ES-I3 (cell line): ENCODE data around the gene PCNX4.

Source experiments
- H3K36me3 ChIP-seq: 2 replicates; pipeline ENCODE4 v1.6.1; 2013; ENCODE audit warnings: mild to moderate bottlenecking, low read length, control low read depth, moderate library complexity; ENCODE audit not compliant: insufficient read depth
- H3K4me1 ChIP-seq: 2 replicates; pipeline ENCODE4 v1.6.1; 2013; ENCODE audit warnings: mild to moderate bottlenecking, control low read depth, low read length; ENCODE audit not compliant: insufficient read depth
- H3K9ac ChIP-seq: 2 replicates; pipeline ENCODE4 v1.6.1; 2013; ENCODE audit warnings: low read depth, mild to moderate bottlenecking, low read length, moderate library complexity
- H3K9me3 ChIP-seq: 2 replicates; pipeline ENCODE4 v1.6.1; 2013; ENCODE audit warnings: mild to moderate bottlenecking, low read length, moderate library complexity; ENCODE audit not compliant: control insufficient read depth, insufficient read depth

PCNX4 gene

DNA sequence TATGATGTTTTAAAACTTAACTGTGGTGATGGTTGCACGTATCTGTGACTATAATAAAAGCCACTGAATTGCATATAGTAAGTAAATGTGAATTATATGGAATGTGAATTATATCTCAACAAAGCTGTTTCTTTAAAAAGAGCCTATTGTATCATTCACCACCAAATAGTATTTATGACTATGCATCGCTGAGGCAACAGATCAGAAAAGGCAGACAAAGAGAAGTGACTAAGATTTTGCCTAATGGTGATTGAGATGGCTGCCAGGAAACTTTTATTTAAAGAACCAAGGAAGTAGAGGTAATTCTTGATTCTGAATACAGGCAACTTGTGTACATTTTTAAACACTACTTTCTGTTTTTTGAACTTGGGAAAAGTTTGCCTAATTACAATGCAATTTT is 41.8 kb downstream of the PCNX4 start:
- no peaks in the 10 kb centered on the region for H3K4me1 ChIP-seq
- H3K9me3 ChIP-seq, result no peaks in the 10 kb centered on the region
- H3K36me3 ChIP-seq, result 0 out of 2 replicates have a peak, but pooled peaks cover 3% of the 10 kb centered on the region
- H3K9ac ChIP-seq, result no peak overlapping the region

DNA sequence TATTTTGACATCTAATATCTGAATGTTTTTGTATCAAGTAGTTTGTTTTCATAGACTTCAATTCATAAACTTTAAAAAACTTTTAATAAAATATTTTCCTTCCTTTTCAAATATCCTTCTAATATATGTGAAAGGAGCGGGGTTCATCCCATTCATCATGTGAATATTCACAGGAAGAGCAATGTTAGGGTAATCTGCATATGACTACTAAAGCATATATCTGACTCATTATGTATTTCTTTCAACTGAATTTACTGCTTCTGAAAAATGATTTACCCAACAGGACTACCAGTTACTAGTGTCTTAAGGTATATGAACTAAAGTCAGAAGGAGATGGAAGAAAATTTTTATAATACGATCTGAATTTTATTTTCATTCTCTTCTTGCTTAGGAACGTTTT is 43.0 kb downstream of the PCNX4 start:
- no peaks in the 10 kb centered on the region for H3K4me1 ChIP-seq
- H3K9me3 ChIP-seq, result no peaks in the 10 kb centered on the region
- H3K36me3 ChIP-seq, result 0 out of 2 replicates have a peak, but pooled peaks cover 3% of the 10 kb centered on the region
- H3K9ac ChIP-seq, result no peak overlapping the region

DNA sequence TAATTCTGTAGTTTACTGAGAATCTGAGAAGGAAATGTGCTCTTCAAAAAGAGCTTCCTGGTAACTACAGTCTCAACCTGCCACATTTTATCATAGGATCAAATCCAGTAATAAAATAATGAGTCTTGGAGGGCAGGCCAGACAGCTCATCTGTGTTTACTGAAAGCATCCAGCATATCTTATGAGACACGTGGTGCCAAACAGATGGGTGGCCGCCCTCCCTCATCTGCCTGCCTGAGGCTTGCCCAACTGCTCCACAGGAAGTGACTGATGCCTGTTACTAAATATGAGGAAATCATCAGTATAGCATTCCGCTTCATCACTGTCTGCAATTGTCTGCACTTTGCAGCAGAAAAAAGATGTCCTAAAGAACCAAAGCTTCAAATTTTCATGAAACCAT is 60.0 kb downstream of the PCNX4 start:
- H3K36me3 ChIP-seq, result no peaks in the 10 kb centered on the region; the same call in none of the 2 replicates
- H3K9ac ChIP-seq, result no peak overlapping the region
- H3K9me3 ChIP-seq, result no peaks in the 10 kb centered on the region
- no peaks in the 10 kb centered on the region for H3K4me1 ChIP-seq

DNA sequence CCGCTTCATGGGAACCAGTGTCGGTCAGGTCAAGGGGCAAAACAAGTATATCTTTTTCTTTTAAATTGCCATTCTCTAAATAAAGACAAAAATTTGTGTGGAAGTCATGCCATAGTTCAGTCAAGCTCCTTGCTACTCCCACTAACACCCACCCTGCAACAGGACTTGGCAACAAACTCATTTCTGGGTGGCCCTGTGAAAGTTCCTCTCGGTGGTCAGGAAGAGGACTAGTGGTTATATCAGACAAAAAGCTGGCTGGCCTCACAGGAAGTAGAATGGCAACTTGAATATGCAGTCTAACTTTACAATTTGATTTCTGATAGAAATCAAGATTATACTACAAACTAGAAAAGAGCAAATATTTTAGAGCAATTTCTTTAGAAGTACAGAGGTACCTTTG is 62.3 kb downstream of the PCNX4 start:
- Histone ChIP-seq H3K9me3 (no peaks in the 10 kb centered on the region), H3K4me1 (no peaks in the 10 kb centered on the region), H3K9ac (no peak overlapping the region), H3K36me3 (no peaks in the 10 kb centered on the region; the same call in none of the 2 replicates)

DNA sequence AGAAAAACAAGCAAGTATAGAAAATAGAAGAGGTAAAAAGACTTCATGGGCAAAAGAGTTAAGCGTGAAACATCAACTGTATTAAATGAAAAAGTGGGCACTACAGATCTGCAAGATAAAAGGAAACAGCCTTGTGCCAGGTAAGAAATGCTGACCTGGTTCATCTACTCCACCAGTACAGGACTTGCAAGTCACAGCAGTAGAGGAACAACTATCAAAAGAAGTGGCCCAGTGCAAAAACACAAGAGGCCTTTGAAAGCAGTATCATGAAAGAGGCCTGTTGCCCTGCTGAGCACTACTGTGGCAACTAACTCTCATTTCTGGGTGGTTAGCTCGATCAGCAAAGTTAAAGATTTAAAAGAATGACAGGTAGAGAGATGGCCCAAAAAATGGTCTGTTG is 62.9 kb downstream of the PCNX4 start:
- Histone ChIP-seq H3K36me3 (no peaks in the 10 kb centered on the region; the same call in none of the 2 replicates), H3K4me1 (no peaks in the 10 kb centered on the region), H3K9me3 (no peaks in the 10 kb centered on the region), H3K9ac (no peak overlapping the region)

DNA sequence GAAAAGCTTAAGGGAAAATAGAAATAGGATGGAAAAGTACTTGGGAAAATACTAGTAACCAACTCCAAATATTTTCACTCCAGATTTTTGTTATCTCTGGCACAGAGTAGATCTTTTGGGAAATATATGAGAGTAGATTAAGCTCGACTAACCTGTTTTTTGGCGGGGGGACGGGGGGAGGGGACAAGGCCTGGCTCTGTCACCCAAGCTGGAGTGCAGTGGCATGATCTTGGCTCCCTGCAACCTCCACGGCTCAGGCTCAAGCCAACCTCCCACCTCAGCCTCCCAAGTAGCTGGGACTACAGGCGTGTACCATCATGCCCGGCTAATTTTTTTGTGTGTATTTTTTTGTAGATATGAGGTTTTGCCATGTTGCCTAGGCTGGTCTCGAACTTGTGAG is 68.7 kb downstream of the PCNX4 start:
- H3K36me3 ChIP-seq, result no peaks in the 10 kb centered on the region
- no peaks in the 10 kb centered on the region for H3K9me3 ChIP-seq
- H3K9ac ChIP-seq, result no peak overlapping the region
- H3K4me1 ChIP-seq, result peaks cover 12% of the 10 kb centered on the region; the same call in 1 of the 2 replicates

DNA sequence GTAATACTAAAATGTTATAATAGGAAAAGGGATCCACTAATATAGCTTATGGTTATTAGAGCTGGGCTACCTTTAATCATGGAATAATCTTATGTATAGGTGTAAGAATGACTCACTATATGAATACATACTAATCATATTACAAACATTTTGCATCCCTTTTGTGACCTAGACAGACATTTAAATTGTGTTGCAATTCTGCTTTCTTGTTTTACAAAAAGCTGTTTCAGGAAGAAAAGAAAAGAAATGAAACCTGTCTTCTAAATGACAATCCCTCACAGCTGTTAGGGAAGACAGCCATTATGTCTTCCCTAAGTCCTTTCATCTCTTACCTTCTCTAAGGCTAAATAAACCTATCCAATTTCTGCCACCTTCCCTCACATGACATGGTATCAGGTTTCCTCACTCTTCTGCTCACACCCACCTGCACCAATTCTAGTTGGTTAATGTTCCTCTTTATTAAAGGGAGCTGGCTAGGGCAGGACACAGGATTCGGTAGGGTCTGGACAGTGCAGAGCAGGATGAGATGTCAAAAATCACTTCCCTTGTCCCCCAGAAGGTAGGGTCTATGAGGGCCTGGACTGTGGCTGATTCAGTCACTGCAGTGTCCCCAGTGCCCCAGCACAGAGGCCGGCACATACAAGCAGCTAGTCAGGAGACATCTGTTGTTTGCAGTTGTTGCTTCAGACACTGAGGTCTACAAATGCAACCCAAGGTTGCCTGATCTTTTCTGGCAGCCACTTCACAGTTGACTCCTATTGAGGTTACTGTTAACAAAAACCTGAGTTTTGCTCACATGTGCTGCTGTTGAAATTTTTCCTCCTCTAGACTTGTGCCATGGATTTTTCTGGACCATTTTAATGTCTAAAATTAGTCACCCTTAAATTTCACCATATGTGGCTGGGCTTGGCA is 69.7 kb downstream of the PCNX4 start:
- peaks cover 12% of the 10 kb centered on the region; the same call in 1 of the 2 replicates for H3K4me1 ChIP-seq
- H3K9me3 ChIP-seq, result no peaks in the 10 kb centered on the region
- no peaks in the 10 kb centered on the region for H3K36me3 ChIP-seq
- H3K9ac ChIP-seq, result no peak overlapping the region

DNA sequence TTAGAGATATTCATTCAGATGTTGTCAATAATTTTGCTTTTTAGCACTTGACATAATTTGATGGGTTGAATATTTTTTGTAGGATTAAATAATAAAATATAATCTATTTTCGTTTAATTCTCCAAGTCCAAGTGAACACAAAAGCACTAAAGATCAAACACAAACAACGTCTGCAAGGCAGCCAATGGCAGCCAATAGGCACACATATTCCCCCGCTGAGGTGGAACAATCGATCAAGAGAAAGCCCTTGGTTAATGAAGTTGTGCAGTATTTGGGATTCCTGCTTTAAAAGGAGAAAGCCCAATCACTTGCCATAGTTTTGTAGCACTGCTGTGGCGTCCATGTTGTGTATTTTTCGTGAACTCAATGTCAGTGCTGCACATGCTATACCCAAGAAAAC is 72.0 kb downstream of the PCNX4 start:
- H3K4me1 ChIP-seq, result peaks cover 12% of the 10 kb centered on the region; the same call in 1 of the 2 replicates
- peak overlapping the region; percentile 89; the same call in 1 of the 2 replicates for H3K9ac ChIP-seq
- H3K36me3 ChIP-seq, result no peaks in the 10 kb centered on the region
- H3K9me3 ChIP-seq, result no peaks in the 10 kb centered on the region

DNA sequence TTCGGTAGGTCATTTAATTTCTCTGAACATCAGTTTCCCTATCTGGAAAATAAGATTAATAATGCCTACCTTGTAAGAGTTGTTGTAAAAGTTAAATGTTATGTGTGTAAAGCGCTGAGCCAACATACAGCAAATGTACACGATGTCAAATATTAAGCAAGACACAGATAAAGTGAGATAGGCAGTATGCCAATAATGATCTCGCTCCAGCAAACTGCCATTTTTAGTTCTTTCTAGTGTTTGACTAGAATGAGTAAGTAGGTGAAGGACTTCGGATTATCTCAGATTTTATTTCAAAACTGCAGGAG is 72.6 kb downstream of the PCNX4 start:
- Histone ChIP-seq H3K9ac (peak overlapping the region; percentile 89), H3K4me1 (peaks cover 12% of the 10 kb centered on the region; the same call in 1 of the 2 replicates), H3K9me3 (no peaks in the 10 kb centered on the region), H3K36me3 (no peaks in the 10 kb centered on the region)

DNA sequence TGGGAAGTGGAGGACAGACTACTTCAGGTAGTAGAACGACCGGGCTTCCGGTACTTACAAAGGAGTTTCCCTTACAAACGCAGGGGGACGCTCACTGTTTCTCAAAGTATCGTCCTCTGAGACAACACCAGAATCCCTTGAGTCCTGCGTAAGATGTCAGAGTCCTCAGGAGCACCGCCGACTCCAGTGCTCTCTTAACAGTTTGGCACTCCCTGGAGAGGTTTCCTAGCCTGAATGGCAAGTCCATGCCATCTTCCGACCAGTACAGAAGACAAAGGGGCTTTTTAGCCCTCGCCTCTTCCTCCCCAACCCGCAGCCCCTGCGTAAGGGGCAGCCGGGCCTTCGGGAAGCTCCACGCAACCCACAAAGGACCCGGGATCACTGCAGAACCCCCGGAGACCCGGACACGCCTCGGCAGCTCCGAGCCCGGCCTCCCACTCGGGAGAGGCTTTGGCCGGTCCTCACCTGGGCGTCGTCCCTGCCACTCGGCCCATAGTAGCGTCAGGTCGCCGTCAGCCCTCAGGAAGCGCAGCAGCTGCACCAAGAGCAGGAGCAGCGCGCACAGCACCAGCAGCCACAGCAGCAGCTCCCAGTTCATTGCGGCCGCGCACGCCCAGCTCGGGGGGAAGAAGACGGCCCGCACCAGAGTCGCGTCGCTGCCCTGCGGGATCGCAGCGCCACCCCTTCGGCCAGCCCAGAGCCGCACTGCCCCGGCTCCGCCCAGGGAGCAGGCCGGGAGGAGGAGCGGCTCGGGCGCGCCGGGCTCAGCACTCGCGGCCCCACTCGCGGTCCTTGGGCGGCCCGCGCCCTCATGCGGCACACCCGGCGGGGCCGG is 73.2 kb downstream of the PCNX4 start, which contains the start of gene DHRS7:
Gene DHRS7, minus strand, starts transcription at position 687 of the 835 bp plus-strand sequence. Its CDS starts 89 bp downstream, at position 598.
- peak within 1 kb of the TSS; percentile 89 for H3K9ac ChIP-seq
- no peaks in the 10 kb centered on the region for H3K36me3 ChIP-seq
- H3K9me3 ChIP-seq, result no peaks in the 10 kb centered on the region
- peaks cover 12% of the 10 kb centered on the region; the same call in 1 of the 2 replicates for H3K4me1 ChIP-seq

DNA sequence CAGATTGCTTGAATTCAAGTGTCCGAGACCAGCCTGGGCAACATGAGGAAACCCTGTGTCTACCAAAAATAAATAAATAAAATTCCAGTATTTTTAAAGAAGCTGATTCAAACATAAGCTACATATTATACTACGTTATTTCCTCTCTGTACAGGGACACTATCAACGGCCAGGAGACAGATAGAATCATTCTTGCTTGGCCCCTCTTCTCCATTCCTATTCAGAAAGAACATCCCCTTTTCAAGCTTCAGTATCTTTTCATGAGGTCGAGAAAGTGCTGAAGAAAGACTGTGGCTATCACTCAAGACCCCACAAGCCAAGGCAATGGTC is 73.8 kb downstream of the PCNX4 start:
- Histone ChIP-seq H3K4me1 (peaks cover 12% of the 10 kb centered on the region; the same call in 1 of the 2 replicates), H3K9ac (peak overlapping the region; percentile 89), H3K9me3 (no peaks in the 10 kb centered on the region), H3K36me3 (no peaks in the 10 kb centered on the region)

DNA sequence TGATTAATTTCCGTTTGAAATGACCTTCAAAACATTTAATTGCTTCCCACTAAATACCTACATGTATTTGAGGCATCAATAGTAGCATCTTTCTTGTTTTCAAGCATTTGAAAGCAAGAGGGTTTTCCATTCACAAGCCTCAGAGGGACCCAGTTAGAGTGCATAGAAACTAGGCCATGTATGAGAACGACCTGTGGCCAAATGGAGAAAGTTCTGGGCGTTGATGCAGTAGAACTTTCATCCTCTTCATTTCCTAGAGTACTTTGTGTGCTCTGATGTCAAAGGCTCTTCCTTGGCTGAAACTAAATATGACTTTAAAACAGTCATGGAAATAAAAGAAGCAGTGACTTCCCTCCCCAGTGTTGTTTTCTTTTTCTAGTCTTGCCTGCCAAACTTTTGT is 74.4 kb downstream of the PCNX4 start:
- no peaks in the 10 kb centered on the region; the same call in 1 of the 2 replicates for H3K9me3 ChIP-seq
- no peaks in the 10 kb centered on the region for H3K36me3 ChIP-seq
- no peak overlapping the region for H3K9ac ChIP-seq
- peaks cover 6% of the 10 kb centered on the region; the same call in 1 of the 2 replicates for H3K4me1 ChIP-seq

DNA sequence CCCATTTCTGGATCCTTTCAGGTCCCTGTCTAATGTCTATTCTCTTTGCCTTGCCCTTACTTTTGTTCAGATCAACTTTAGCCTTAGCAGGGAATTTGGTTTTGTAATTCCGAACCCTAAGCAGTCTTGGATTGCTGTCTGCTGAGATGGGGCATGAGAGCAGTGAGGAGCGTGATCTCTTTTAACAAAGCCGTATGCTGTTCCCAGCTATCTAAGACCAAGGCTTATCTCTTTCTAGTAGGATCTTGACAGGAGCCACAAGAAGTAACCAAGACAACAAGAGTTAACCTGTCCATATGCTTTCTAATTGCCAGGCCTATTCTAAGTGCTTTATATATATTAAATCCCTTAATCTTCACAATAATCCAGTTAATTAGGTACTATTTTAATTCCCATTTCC is 78.0 kb downstream of the PCNX4 start:
- H3K4me1 ChIP-seq, result no peaks in the 10 kb centered on the region
- no peaks in the 10 kb centered on the region; the same call in 1 of the 2 replicates for H3K9me3 ChIP-seq
- no peaks in the 10 kb centered on the region for H3K36me3 ChIP-seq
- no peak overlapping the region for H3K9ac ChIP-seq

DNA sequence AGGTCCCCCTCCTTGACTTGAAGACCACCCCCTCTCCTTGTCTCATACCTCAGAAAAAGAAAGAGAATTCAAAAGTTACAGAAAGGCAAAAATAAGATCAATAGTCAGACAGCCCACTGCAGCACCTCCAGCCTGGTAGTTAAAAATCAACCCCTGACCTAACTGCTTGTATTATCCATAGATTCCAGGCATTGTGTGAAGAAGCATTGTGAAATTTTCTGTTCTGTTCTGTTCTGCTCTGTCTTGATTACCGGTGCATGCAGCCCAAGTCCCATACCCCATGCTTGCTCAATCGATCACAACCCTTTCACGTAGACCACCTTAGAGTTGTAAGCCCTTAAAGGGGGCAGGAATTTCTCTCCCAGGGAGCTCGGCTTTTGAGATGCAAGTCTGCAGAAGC is 79.2 kb downstream of the PCNX4 start:
- H3K9me3 ChIP-seq, result no peaks in the 10 kb centered on the region; the same call in 1 of the 2 replicates
- H3K36me3 ChIP-seq, result no peaks in the 10 kb centered on the region
- no peak overlapping the region for H3K9ac ChIP-seq
- H3K4me1 ChIP-seq, result no peaks in the 10 kb centered on the region
